AG09319 (cell line): ENCODE results near the gene CEP128.

ENCODE experiments used
- DNase-seq: peaks from one replicate; pipeline ENCODE4 v3.0.0-alpha.2; 2010; ENCODE audit warnings: low read depth; ENCODE audit errors: extremely low read depth
- CTCF ChIP-seq: IDR thresholded peaks from 2 replicates; pipeline ENCODE4 v1.5.1; 2011; ENCODE audit warnings: low read depth, mild to moderate bottlenecking, inconsistent platforms, low read length, moderate library complexity

CEP128 gene

GRCh38 chr14:80865565-80865964, 76.0 kb downstream of the CEP128 start:
- TF ChIP-seq CTCF: no peak

GRCh38 chr14:80862983-80863382, 78.6 kb downstream of the CEP128 start:
- no peak for DNase-seq
- TF ChIP-seq CTCF: peak; percentile 24

More at GRCh38 chr14:80865565-80865964, 76.0 kb downstream of the CEP128 start:
- DNase-seq: no peak

GRCh38 chr14:80862541-80862940, 79.0 kb downstream of the CEP128 start:
- TF ChIP-seq CTCF: no peak
- DNase-seq: no peak

- DNase-seq: peak; percentile 18
- TF ChIP-seq CTCF: peak; percentile 45
These were observed 91.2 kb downstream of the CEP128 start for GRCh38 chr14:80850197-80850814.

GRCh38 chr14:80847070-80847469, 94.5 kb downstream of the CEP128 start:
- no peak for TF ChIP-seq CTCF
- DNase-seq: no peak

- no peak for DNase-seq
- TF ChIP-seq CTCF: no peak
These were observed 95.7 kb downstream of the CEP128 start for GRCh38 chr14:80845856-80846255.

GRCh38 chr14:80844872-80845271, 96.7 kb downstream of the CEP128 start:
- TF ChIP-seq CTCF: no peak
- DNase-seq: no peak
